ENCODE results near the gene MPO.

Gene MPO

DNA sequence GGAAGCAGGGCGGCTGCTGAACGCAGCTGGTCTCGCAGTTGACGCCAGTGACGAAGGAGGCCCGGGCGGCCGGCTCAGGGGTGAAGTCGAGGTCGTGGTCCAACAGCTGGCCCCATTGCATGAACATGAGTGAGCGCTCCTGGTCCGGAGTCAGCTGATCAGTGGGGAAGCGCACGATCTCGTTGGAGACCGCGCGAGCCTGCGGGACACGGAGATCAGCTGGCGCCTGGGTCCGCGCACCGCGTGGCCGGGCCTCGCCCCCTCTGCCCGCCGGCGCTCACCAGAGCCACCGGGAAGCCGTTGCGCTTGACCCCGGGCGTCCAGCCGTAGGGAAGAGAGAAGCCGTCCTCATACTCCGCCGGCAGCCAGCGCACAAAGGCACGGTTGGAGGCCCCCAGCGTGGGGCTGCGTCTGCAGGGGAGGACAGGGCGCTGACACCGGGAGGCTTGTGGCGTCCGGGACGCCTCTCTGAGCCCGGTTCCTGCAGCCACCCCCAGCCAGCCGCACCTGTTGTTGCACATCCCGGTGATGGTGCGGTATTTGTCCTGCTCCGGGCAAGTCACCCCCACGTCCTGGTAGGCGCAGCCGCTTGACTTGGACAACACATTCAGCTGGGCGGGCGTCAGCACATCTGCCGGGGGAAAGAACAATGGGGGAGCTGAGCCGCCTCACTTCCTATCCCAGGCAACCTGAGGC, 1.6 kb downstream of the MPO start:
- no peak for DNase-seq (ENCODE audit: low read depth)

DNA sequence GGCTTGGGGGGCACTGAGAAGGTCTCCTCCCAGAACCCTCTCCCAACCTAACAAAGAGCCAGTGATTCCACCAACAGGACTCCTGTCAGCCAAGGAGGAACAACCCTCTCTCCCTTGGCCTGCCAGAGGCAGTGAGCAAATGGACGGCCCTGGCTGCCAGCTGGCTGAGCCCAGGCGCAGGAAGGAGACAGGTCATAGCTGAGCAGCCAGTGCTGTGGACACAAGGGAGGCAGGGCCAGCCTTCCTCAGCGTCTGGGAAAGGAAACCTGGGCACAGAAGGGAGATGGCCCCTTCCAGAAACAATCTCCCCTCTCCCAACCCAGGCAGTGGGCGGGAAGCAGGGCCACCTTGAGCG, 2.1 kb downstream of the MPO start:
- DNase-seq (ENCODE audit: low read depth), result no peak

DNA sequence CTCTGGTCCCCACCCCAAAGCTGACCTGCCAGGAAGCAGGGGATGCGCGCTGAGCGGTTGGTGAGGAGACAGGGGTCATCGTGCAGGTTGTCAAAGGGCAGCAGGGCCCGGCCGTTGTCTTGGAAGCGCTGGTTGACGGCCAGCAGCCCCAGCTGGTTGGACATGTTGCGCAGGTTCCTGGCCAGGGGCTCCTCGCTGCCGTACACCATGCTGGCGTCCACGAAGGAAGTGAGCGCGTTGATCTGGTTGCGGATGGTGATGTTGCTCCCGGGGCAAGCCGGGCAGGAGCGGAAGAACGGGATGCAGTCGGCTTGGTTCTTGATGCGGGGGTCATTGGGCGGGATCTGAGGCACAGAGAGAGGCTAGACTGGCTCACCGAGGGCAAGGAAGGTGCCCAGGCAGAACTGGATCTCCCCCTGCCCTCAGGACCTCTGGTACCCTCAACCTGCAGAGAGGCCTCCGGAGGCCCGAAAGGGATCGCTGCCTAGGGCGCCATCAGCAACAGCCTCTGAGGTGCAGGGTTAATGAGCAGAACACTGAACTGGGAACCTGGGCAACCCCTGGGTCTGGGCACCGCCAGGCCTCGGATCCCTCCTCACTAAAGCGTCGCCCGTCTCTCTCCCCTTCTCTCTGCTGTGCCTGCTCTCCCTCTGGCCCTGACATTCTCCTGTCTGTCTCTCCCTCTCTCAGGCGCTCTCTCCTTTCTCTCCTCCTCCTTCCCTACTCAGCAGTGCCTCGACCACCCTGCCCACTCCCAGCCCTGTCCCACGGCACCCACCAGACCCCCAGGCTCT, 2.7 kb downstream of the MPO start:
- DNase-seq (ENCODE audit: low read depth), result no peak

DNA sequence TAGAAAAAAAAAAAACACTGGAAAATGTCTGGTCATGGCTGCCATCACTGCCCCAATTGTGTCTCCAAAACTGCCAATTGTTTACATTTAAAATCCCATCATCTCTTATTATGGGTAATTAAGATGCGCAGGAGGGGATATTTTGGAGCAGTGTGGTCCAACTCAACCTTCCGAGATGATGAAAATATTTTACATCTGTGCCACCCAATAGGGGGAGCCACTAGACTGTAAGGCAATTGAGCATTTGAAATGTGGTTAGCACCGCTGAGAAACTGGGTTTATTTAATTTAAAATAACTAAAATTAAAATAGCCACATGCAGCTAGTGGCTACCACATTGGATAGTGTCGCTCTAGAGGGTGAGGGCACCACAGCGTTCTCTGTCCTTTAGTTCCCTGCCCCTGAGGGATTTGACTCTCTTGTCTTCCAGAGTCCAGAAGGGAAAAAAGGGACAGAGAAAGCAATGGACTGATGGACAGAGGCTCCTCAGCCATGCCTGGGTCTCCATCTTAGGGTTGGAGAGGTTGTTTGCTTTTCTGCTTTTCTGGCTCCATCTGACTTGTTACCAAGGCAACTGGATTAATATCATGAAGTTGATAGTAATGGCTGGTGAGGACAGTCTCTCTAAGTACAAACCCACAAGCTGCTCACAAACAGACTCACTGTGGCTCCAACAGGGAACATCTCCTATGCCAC, 3.5 kb downstream of the MPO start:
- DNase-seq (ENCODE audit: low read depth), result no peak

DNA sequence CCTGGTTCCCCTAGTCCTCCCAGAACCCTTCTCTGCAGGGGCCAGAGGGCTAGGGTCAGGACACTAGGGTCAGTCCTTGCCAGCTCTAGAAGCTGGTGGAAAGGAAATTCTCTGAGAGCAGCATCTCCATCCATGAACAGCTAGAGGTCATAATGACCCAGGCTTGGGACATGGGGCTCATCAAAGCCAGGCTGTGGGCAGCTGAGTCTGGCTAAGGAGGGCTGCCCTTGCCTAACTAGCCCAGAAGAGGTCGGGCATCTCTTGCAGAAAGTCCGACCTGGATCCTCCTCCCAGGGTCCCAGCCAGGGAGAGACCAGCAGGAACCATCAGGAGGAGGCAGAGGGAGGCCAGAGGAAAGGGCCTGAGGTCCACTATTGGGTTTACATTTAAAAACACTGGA, 4.3 kb downstream of the MPO start:
- DNase-seq (ENCODE audit: low read depth), result no peak

DNA sequence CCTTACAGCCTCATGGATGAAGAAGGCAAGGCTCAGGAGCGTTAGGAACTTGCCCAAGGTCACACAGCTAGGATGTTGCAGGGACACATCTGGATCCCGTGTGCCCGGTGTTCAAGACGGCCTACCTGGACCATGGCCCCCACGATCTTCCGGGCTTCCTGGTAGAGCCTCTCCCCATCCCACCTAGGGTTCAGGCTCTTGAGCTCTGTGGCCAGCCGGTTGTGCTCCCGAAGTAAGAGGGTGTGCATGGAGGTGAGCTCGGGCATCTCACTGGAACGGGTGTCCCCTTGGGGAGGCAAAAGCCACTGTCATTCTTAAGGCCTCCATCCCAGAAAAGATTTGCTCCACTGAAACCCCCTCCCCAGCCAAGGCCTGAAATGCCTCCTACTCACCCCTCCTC, 5.3 kb downstream of the MPO start:
- no peak for DNase-seq (ENCODE audit: low read depth)

DNA sequence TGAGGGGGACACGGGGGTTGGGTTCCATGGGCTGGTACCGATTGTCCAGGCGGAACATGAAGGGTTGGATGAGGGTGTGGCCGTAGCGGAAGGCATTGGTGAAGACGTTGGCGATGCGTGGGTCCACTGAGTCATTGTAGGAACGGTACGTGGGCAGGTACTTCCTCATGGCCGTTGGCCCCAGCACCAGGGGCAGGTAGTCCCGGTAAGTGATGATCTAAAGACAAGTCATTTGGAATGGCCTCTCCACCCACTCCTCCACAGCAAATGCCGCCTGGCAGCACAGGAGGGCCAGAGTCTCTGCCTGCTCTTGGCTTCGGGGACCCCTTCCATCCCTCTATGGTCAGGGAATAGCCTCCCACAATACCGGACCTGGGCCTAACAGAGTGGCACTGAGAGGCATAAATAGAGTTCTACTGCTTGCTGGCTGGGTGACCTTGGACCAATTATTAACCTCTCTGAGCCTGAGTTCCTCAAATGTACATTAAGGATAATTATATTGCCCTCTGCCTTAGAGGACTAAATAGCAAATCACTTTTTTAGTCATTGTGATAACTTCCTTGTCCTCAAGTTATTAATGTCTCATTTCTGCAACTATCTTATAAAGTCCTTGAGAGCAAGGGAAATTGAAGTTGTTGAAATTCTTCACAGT, 7.2 kb downstream of the MPO start:
- no peak for DNase-seq (ENCODE audit: low read depth)

DNA sequence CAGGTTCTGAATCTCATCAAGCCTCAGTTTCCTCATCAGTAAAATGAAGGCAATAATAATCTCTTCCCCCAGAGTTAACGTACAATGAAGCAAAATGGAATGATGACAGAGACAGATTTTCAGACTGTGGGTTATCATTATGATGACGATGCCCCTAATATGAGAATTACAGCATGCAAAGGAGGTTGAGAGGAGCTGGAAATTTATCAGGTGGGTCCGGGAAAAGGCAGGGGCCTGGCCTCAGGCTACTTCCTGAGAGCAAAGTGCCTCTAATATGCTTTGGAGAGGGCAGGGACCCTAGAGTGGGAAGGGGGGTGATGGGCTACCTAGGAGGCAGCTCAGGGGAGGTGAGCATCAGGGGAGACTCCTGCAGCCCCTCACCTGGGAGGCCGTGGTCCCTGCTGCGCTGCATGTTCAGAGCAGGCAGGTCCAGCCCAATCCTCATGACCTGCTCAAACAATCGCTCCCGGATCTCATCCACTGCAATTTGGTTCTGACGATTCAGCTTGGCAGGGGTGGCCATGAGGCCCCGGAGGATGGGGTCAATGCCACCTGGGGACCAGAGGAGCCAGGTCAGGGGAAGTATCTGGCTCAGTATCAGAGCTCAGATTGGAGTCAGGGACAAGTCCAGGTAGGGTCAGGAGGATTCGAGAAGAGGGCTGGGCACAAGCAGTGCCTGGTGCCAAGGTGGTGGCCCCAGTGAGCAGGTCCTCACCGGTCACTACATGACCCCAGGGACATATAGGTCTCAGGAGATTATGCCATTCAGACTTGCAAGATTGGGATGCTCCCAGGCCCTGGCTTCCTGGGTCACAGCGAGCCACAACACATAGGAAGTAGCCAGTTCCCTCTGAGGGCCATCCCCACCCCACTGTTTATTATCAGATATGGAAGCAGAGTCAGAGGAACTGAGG, 8.1 kb downstream of the MPO start:
- DNase-seq (ENCODE audit: low read depth), result no peak

DNA sequence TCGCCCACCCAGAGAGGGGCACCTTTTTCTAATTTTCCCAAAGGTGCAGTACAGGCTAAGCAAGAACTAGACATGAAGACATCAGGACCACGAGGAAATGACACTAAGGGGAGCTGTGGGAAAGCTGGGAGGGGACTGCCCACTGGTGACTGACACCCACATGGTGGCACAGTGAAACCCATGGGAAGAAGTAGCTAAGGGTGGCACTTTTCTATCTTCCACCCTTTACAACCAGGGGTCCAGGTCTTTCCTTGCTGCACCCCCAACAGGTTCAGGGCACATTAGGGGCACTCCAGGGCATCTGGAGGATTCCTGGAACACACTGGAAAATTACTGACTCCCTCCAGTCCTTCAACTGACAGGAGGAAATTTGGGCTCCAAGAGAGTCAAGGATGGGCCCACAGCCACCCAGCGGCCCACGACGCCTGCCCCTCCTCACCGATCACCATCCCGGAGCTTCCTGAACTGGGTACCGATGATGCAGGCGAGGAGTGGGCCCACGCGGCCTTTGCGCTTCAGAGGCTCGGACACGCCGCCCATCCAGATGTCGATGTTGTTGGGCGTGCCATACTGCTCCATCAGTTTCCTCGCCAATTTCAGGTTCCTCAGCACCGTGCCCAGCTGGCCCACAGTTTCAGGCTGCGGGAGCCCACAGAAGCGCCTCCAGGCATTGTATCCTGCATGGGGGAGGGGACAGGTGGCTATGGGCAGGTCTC, 9.4 kb downstream of the MPO start:
- no peak for DNase-seq (ENCODE audit: low read depth)

DNA sequence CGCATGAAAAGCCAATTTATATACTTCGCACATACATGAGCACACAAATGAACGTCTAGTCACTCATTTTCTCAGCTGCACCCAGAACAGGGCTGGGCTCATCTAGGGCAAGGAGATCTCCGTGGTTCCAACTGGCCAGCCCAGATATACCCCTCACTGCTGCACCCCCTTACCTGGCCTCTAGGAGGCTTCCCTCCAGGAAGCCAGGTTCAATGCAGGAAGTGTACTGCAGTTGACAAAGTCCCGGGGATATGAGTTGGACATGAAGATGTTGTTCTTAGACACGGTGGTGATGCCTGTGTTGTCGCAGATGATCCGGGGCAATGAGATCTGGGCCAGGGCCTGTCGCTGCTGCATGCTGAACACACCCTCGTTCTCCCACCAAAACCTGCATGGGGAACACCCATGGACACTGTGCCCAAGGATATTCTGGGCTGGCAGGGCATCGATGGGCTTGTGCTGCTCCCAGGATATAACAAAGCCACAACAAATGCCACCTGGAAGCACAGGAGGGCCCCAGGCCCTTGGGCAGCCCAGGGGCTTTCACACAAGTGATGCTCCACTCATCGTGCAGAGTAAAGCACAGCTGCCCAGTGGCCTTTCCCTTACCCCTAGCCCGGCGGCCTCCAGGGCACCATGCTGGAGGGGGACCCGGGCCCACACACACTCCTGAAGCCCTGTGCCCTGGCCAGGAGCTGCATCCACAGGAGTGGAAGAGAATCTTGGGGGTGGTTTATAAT, 10.1 kb downstream of the MPO start:
- DNase-seq (ENCODE audit: low read depth), result no peak

DNA sequence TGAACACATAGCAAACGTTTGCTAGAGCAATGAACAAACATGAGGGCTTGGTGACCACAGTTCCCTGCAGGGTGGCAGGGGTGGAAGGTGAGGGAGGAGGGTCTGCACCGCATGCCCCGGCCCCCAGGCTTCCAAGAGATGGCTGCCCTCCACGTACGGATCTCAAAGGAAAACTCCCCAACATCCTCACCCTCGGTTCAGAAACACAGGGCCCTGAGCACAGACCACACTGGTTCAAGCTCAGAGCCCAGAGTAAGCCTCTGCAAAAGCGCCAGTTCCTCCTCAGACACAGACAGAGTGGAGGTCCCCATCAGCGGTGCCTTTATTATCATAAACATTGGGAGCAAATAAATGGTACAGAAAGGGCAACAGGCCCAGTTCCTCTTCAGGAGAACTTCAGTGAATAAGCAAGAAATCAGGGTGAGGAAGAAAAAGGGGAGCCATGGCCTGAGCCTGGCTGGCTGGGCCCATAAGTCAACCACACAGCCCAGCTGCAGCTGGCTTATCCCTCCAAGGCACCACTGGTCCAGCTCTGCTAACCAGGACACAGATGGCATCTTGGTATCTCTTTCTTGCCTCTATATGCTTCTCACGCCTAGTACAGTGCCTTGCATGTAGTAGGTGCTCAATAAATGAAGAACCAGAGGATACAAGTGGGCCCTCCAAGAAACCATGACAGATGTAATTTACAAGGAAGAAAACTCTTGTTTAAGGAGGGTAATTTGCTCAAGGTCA, 11.0 kb downstream of the MPO start:
- DNase-seq (ENCODE audit: low read depth), result no peak

DNA sequence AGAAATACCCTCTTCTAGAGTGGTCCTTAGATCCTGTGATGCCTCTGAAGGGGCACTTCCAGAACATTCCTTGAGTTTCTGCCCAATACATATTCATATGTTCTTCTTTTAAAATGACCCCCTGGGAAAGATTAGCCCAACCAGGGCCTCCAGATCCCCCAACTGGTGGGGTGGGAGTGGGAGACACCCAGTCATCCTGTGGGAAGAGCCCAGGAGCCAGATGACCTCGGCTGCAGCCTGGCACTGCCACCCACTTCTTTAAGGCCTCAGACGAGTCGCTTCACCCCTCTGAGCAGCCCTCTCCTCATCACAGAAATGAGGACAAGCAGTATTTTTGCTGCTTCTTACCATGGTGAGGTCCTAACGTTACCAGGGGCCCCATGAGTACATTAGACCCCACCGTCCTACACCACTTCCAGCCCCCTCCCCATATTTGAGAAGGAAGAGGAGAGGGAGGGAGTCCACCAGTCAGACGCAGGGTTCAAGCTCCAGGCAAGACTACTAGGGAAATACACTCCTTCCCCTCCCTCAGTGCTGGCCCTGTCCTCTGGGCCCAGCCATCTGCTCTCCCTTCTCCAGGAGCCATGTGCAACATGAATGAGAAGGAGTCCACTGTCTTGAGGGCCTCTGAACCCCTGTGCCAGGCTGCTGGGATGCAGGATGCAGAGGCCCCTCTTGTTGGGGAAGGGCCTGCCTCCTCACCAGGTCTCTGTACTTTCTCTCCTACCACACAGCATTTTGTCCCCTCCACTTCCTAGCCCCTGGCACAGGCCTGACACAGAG, 11.8 kb downstream of the MPO start:
- no peak for DNase-seq (ENCODE audit: low read depth)

DNA sequence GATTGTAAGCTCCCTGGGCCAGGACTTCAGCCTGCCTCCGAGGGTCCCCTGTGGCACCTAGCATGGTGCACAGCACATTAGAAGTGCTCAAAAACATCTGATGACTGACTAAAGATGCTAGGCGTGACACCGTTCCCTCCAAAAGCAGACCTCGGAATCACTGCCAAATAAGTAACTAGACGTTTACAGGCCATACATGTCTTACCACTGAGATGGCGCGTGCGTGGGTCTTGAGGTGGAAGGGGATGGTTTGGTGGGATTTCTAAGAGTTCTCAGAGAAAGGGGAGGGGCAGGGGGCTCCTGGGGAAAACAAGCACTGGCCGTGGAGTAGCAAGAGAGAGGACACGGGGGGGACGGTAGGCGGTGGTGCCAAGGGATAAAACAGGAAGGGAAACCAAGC, 12.4 kb downstream of the MPO start:
- DNase-seq (ENCODE audit: low read depth), result no peak

DNA sequence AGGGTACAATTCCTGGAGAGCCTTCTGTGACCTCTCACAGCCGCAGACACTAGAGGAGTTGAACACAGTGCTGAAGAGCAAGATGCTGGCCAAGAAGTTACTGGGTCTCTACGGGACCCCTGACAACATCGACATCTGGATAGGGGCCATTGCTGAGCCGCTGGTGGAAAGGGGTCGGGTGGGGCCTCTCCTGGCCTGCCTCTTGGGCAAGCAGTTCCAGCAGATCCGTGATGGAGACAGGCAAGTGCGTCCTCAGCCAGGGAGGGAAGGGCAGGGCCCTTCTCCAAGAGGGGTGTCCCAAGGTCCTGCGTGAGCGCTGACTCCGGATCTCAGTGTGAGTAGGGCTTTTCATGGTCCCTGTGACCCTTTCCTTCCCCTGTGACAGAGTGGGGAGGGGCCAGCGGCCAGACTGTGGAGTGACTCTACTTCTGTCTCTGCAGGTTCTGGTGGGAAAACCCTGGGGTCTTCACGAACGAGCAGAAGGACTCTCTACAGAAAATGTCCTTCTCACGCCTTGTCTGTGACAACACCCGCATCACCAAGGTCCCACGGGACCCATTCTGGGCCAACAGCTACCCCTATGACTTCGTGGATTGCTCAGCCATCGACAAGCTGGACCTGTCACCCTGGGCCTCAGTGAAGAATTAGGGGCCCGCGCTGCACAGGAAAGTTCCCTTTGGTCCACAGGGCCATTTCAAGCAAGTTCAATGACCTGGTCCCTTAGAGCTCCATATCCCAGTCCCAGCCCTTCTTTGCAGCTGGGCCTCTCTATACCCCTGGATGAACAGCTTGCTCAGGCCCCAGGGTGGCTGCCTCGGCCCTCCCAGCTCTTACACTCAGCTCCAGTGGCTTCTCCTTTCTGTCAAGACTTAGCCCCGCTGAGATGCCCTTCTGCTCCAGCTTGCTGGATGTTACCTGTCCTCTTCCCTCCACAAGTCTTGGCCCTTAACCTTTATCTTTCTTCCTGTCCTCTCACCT, 13.1 kb downstream of the MPO start:
- DNase-seq (ENCODE audit: low read depth), result no peak

DNA sequence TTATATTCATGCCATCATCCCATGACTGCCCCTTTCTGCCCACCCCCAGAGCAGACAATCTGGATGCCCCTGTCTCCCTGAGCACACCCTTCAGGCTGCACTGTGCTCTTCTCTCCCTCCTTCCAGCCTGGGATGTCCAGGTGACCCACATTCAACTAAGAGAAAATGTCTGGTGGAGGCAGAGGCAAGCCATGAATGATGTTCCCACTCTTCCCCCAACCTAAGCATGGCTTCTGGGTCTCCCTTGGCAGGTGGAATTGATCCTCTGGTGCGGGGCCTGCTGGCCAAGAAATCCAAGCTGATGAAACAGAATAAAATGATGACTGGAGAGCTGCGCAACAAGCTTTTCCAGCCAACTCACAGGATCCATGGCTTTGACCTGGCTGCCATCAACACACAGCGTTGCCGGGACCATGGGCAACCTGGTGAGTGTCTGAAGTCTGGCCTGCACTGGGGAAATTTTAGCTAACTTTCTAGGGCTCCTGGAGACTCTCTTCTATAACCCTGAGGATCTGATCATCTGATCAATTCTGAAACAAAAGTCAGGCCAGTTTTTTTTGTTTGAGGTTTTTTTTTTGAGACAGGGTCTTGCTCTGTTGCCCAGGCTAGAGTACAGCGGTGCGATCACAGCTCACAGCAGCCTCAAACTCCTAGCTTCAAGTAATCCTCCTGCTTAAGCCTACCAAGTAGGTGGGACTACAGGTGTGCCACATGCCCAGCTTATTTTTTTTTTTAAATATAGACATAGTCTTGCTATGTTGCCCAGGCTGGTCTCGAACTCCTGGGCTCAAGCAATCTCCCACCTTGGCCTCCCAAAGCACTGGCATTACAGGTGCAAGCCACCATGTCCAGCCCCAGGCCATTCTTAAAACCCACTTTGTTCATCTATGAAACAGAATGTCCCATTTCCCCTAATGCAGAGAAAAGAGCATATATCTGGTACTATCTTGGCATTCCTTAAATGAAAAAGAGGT, 14.5 kb downstream of the MPO start:
- no peak for DNase-seq (ENCODE audit: low read depth)

DNA sequence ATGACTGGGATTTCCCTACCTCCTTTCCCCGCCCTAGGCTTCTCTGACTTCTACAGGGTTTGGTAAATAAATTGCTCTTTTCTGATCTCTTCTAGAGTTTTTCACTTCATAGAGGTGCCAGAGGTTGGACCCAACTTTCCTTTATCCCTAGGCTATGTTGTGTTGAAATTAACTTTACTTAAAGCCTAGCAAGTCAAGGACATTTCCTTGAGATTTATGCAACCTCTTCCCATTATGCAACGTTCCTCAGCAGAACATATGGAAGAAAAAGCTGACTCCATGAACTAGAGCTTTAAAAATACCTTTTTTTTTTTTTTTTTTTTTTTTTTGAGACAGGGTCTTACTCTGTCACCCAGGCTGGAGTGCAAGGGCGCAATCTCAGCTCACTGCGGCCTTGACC, 15.5 kb downstream of the MPO start:
- DNase-seq (ENCODE audit: low read depth), result no peak
